ENCODE results near the gene PSMC5.
"Not testable (repeated sequence)": the region's sequence is repeated elsewhere in the genome, so short reads cannot be mapped to it uniquely, and the experiment has no call there.

Gene PSMC5

DNA sequence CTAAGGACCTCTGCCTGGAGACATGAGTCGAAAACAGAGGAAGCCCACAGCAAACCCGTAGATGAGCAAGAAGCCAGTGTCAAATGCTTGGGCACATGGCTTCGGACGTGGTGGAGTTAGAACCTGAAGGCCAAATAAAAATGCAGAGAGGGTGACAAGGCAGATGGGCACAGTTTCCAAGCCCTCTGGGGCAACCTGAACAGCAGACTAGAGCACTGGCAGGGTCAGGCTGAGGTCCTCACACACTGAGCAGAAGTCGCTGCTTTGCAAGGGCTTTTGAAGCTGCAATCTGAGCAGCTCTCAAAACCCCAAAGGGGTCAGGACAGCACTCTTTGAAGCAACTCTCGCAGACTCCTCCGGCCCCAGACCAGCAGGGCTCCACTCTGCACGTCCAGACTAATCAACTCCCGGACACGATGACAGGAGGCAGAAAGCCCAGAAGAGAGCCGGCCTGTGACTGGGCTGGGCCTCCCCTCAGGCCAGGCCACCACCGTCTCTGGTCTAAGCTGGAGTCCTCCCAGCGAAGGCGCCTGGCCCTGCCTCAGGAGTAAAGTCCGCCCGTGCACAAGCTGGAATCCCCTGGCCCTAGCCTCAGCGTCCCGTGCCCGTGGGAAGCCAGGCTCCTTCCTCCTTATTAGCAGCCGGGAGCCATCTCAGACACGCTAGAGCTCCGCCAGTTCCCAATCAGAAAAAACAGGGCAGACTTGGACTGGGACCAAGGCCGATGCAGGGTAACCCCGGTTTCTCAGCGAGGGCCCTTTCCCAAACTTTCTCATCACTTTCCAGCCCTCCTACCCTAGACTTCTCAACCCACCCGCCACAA is 14.3 kb downstream of the PSMC5 start:
- no peak for DNase-seq

DNA sequence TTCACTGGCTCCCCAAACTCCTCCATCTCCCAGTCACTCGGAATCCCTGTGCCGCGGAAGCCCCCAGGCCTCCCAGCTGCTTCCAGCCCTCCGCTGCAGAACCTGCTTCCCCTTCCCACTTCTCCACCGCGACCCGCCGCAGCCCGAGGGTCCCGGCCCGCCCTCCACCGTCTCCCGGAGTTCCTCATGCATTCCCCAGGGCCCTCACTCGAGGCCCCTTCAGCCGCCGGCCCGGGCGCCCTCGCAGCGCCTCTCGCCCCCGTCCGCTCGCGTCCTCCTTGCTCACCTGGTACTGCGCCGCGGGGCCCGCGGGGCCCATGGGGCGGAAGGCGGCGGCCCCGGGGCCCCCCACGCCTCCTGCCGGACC is 14.9 kb downstream of the PSMC5 start:
- no peak for DNase-seq

DNA sequence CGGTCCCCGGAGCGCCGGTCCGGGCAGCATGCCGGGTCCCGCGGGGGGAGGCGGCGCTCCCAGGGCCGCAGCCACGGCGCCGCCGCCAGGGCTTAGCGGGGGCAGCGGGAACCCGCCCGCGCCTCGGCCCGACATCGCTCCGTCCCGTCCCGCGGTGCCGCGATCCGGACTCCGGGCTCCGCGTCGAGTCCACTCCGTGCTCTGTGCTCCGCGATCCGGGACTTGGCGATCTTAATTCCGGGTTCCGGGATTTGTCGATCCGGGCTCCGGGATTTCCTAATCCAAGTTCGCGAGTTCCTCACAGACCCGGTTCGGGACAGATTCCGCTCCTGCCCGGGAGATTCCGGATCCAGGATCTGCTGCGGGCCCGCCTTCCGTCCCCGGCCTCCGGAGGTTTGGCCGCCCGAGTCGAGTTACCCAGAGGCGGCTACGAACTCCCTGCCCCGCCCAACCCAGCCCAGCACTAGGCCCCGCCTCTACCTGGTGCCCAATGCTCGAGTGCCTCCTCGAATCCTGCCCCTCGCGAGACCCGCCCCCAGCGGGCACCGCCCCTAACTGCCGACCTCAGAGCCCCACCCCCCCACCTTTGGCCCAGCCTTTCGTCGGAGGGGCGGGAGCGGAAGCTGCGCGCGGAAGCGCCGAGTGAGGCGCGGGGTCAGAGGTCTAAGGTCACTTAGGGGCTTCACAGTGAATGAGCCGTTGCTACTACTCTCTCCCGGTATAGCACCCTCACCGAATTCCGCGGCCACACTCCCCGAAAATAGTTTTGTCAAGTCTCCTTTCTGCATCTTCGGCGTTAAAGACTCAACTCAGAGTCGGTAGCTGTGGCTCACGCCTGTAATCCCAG is 15.5 kb downstream of the PSMC5 start, which contains the start of gene SMARCD2:
TSS of gene SMARCD2 (minus strand) at position 146 of the 847 bp plus-strand sequence. CDS start at position 135, 11 bp downstream.
- peak; percentile 85 for DNase-seq

DNA sequence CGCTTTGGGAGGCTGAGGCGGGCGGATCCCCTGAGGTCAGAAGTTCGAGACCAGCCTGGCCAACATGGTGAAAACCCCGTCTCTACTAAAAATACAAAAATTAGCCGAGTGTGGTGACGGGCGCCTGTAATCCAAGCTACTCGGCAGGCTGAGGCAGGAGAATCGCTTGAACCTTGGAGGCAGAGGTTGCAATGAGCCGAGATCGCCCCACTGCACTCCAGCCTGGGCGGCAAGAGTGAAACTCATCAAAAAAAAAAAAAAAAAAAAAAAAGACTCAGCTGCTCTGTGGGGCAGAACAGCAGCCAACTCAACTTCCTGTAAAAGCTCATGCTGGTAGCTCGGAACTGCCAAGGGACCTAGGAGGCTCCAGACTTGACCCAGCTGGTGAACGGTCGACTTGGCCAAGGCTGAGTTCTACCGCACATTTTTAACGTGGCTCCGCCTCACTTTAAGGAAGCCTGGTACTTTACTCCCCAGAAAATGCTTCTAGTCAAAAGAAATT is 16.2 kb downstream of the PSMC5 start:
- DNase-seq = not testable (repeated sequence)

DNA sequence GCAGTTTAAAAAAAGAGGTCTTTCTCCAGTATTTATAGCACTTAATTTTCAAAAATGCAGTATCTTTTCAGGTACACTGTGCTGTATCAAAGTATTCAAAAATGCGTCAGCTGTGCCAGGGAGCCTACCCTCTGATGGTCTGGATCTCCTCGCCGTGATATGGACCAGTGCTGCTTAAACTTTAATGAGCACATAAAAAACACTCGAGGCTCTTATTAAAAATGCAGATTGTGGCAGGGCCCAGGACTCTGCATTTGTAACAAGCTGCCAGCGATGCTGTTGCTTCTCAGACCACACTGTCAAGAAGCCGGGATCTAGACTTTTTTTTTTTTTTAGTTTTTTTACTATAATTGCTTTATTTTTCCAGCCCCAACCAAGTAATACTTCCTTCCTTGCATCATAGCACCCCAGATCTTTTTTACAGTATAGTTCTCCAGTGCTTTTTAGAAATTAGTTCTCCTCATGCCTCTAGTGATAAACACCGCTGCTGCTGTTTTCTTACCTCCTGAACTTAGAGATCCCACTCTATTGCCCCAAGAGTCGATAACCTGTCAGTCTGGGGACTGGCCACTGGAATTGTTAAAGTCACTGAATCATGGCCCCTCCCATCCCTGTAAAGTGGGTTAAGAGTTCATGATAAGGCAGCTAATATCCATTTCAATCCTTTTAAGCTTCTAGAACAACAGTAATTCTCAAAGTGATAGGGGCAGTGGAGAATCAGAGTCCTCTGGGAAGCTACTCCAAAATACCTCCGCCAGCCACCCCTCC is 16.9 kb downstream of the PSMC5 start:
- DNase-seq = no peak

DNA sequence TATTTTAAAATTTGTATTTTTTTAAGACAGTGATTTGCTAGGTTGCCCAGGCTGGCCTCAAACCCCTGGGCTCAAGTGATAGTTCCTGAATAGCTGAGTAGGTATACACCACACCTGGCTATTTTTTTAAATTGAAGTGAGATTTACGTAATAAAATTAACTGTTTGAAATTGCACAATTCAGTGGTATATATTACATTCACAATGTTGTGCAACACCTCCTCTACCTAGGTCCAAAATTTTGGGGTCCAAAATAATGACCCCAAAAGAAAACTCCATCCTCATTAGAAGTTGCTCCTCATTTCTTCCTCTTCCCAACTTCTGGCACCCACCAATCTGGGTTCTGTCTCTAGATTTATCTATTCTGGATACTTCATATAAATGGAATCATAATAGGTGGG is 18.3 kb downstream of the PSMC5 start:
- DNase-seq = no peak

DNA sequence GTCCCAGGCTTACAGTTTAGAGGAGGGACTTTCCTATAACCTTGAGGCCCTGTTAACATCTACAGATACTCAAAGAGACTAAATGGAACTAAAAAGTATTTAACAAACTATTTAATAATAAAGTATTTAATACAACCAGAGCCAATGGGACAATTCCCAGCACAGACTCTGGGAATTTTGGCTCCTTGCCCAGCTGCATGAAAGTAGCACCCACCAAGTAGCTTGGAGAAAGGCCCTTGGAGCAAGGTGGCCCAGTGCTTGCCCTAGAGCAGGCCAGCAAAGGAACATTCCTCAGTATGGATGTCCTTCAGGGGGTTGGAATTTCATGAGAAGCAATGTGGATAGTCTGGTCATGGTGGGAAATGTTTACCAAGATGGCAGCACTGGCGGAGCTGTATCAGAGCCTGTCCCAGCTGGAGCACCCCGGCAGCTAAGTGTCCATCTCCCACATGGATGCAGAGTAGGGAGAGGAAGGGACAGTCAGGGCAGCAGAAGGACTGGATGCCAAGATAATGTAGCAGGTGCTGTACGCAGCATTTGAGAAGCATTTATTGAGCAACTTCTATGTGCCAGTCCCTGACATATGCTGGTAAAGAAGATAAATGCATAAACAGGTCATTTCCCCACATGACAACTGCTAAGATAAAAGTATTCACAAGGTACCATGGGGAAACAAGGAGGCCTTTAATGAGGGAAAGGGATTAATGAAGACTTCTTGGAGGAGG is 20.5 kb downstream of the PSMC5 start:
- no peak for DNase-seq

DNA sequence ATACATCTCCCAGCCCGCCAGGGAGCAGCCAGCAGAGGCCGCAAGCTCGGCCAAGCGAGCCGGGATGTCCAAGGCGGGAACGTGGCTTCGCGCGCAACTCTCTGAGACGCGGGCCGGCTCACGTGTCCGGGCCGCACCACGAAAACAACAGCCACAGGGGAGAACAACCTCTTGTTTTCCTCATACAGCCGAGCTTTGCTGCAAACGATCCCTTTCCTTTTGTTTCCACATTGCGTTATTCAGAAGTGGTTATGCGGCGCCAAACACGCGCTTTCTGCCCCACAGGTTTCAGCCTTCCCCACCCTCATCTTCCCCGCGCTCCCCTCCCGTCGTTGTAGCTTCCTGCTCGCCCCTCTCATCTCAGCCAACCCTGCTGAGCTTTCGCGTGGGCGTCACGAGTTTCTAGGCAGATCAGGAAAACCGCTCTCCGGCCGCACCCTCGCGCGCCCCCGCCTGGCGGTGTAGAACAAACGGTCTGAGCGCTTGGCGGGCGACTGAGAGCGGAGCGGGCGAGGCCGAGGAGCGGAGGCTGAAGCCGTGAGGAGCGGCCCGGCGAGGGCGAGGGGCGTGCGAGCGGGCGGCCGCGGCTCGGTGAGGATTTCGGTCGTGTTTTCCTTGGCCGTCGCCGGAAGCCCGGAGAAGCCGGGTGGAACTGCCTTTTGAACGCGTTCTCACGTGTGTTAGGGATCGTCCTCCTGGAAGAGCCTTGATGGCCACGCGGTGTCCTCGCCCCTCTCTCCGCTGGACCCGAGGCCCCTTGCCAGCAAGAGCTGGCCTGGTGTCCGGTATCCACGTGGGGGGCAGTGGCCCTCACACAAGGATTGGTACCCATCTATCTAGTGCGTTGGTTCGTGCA is 21.8 kb downstream of the PSMC5 start:
- DNase-seq = no peak

DNA sequence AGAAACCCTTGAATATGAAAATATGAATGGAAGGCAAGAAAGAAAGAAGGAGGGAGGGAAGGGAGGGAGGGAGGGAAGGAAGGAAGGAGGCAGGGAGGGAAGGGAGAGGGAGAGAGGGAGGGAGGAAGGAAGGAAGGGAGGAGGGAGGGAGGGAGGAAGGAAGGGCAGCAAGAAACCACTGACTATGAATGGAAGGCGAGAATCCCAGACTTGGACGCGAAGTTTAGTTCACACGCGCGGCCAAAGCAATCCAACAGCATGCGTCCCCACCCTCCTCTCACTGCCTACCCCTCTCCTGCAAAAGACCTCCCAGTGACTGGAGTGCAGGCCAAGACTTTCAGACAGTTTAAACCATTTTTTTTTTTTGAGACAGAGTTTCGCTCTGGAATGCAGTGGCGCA is 23.2 kb downstream of the PSMC5 start:
- DNase-seq = no peak

DNA sequence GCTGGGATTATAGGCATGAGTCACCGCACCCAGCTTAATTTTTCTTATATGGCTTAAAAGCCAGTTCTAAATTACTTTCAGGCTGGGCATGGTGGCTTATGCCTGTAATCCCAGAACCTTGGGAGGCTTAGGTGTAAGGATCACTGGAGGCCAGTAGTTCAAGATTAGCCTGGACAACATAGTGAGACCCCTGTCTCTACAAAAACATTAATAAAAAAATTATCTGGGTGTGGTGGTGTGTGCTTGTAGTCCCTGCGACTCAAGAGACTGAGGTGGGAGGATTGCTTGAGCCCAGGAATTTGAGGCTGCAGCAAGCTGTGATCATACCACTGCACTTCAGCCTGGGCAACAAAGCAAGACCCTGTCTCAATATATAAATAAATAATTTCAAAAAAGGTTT is 26.0 kb downstream of the PSMC5 start:
- no peak for DNase-seq

DNA sequence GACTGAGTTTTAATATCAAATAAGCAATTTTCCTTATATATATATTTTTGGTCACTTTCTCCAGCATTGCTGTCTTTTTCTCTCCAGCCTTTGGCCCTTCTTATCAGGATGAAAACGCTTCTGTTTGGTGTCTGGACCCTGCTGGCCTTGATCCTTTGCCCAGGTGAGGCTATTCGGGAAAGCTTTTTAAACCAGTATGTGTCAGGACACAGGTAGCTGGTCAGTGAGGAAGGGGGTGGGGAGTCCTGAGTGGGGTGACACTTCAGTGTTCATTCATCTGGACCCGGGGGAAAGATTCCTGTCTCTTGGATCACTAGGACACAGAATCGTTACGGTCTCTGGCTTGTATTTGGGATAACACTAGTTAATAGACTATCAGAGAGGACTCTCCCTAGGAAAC is 27.5 kb downstream of the PSMC5 start:
- no peak for DNase-seq

DNA sequence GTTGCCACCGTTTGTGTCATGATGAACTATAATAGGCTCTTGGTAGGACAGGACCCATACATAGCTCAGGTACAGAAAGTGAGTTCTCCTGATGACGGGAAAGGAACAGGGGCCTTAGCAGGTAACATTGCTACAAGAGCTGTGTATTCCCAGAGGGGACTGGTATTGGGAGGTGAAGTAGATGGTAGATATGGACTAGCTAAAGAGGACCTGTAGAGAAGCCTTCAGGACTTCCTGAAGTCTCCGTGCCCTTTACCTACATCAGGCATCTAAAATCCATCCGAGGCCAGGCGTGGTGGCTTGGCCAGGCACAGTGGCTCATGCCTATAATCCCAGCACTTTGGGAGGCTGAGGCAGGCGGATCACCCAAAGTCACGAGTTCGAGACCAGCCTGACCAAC is 28.0 kb downstream of the PSMC5 start:
- DNase-seq = no peak

DNA sequence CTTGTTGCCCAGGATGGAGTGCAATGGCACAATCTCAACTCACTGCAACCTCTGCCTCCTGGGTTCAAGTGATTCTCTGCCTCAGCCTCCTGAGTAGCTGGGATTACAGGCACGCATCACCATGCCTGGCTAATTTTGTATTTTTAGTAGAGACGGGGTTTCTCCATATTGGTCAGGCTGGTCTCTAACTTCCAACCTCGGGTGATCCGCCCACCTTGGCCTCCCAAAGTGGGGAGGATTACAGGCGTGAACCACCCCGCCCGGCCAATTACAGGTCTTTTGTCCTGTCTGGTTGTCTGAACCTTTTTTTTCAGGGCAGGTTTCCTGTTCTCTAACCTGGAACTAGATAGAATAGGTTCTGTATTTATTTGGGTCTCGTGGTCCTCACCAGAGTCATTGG is 29.2 kb downstream of the PSMC5 start:
- not testable (repeated sequence) for DNase-seq

DNA sequence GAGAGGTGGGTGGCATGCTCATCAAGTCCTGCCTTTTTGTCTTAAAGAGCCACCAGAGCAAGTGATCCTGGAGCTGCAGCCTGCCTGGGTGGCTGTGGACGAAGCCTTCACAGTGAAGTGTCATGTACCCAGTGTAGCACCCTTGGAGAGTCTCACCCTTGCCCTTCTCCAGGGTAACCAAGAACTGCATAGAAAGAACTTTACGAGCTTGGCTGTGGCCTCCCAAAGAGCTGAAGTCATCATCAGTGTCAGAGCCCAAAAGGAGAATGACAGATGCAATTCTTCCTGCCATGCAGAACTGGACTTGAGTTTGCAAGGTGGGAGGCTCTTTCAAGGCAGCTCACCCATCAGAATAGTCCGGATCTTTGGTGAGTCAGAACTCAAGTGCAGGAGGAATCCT is 32.0 kb downstream of the PSMC5 start:
- DNase-seq = no peak

DNA sequence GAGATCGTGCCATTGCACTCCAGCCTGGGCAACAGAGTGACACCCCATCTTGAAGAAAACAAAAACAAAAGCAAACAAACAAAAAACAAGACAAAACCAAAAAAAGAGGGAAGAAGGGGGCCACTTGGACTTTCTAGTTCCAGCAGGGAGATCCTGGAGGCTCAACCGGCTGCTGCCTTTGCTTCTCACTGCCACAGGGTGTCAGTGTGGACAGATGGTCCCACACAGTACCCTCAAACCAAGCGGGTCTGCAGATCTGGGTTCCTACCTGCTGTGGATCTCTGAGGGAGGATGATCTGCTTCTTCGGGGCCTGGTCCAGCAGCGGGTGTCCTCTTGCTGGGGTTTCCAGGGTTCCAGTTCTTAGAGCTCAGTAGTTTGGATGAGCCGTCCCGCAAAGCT is 39.4 kb downstream of the PSMC5 start:
- DNase-seq = not testable (repeated sequence)

DNA sequence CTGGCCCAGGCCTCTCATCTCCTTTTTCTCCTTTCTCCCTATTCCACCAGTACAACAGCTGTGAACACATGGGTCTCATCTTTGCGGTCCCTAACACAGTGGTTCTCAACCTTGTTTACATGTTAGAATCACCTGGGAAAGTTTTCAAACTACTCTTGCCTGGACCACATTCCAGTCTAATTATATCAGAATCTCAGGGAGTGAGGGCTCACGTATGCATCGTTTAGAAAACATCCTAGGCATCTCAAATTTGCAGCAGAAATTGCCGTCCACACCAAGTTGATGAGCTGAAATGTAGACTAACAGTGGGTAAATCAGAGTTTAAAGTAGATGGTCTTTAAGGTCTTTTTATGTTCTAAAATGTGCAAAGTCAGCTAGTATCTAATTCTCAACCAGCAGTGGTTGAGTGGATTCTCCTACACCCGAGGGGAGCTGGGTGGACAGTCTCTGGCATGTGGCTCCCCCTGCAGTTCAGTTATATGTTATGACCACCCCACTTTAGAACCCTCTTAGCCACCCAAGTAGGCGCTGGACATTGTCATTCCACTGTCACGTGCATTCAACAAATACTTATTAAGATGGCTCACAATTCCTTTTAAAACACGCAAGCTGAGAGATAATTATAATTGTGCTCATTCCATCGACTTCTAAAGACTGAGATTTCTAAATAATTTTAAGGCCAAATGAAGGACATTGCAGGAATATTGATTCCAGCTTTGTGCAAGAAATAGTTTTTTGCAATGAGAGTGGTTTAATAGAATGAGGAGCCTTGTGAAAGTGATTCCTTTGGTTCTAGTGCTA is 42.5 kb downstream of the PSMC5 start:
- not testable (repeated sequence) for DNase-seq

DNA sequence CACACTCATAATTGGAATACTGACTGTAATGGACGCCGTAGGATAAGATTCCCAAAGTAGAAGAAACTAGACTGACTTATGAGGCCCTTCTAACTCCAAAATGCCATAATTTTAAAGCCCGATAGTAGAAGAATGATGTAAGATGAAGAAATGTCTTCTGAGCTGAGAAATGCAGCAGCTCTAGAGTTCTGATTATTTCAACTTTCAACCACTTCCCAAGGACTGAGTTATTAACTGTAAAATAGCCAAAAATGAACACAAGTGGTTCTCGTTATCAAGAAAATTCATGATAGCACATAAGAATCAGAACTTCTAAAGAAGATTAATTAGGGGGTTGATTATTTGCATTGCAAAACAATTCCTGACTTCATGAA is 43.0 kb downstream of the PSMC5 start:
- DNase-seq = not testable (repeated sequence)

DNA sequence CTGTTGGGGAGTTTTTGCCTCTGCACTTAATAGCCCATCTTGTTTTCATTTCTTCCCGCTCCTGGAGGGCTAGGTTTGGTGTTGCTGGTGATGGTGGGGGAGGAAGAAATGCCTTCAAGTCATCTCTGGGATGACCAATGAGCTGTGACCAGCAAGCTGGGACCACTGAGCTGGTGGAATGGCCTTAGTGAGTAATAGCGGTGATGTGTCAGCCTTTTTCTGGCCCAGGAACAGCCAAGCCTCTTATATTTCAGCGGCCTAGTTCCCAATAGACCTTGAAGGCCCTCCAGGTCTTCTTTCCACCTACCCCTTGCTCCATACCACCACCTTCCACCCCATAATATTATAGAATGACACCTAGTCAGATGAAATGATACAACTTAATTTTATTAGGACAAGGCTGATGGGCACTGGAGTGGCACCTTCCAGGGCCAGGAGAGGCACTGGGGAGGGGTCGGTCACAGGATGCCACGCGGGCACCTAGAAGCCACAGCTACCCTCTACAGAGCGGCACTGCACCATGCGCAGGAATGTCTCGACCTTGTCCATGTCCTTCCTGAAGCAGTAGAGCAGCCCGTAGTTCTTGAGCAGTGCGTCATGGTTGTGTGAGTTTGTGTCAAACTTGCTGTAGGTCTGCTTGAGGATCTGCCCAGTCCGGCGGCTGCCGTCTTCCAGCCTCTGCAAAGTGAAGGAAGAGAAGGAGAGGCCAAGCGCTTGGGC is 44.6 kb downstream of the PSMC5 start:
- not testable (repeated sequence) for DNase-seq

DNA sequence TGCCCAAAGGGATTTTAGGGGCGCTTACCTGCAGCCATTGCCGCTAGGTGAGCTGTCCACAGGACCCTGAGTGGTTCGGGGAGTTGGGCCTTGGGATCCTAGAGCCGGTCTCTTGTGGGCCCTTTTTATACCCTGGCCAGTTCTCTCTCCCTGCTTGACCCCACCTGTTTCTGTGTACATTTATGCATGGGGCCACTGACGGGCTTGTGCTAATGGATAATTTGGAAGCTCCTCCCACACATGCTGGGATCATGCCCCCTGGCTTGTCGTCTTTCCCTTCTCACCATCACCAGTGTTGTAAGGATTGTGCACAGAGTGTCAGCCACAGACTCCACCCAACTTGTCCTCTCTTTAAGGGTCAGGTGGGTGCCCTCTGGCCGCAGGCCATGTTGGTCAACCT is 46.3 kb downstream of the PSMC5 start, which contains the start of gene CSH2:
TSS of gene CSH2 (minus strand) at position 101 of the 400 bp plus-strand sequence. CDS start at position 38, 63 bp downstream.
- DNase-seq = not testable (repeated sequence)

Measured in DMS79 (cell line).